Heart left ventricle (tissue), 16 donors: ENCODE measurements around the gene HOXA3. TPM values are rescaled to one million over a fixed set of nuclear protein-coding genes. Genes with fewer than 3 reads are reported as not detected.

Source experiments
- ATAC-seq, 4 donors: fragments of 200-7000 bp; cut with Tn5 transposase; one replicate each; pipeline ENCODE4 v1.9.1; 2020 to 2022; ENCODE audit warnings: moderate library complexity in 4 of 4, mild to moderate bottlenecking in 3 of 4, moderate number of reproducible peaks in 1 of 4
- DNase-seq, 5 donors: peaks; one replicate each; pipeline ENCODE4 v3.0.0-alpha.2; 2020
- H3K27ac ChIP-seq, 12 donors: fragments of 200-600 bp; sonication (generic) in 4 of 12; one replicate each; pipeline versions ENCODE4 v1.5.0 to v1.8.0; 2016 to 2022; ENCODE audit warnings: mild to moderate bottlenecking in 2 of 12
- H3K27me3 ChIP-seq, 9 donors: fragments of 200-600 bp; sonication (generic) in 2 of 9; one replicate each; pipeline versions ENCODE4 v1.5.1 to v1.8.0; 2016 to 2022; ENCODE audit warnings: mild to moderate bottlenecking in 3 of 9
- H3K36me3 ChIP-seq, 9 donors: fragments of 200-600 bp; sonication (generic) in 2 of 9; one replicate each; pipeline versions ENCODE4 v1.5.0 to v1.8.0; 2018 to 2022; ENCODE audit warnings: mild to moderate bottlenecking in 2 of 9
- H3K4me1 ChIP-seq, 12 donors: fragments of 200-600 bp; sonication (generic) in 4 of 12; one replicate each; pipeline versions ENCODE4 v1.5.0 to v1.8.0; 2016 to 2022; ENCODE audit warnings: mild to moderate bottlenecking in 3 of 12
- H3K4me3 ChIP-seq, 12 donors: fragments of 200-600 bp; sonication (generic) in 4 of 12; one replicate each; pipeline versions ENCODE4 v1.5.0 to v1.8.0; 2017 to 2022; ENCODE audit warnings: mild to moderate bottlenecking in 9 of 12, moderate library complexity in 4 of 12
- H3K9me3 ChIP-seq, 12 donors: fragments of 200-600 bp; sonication (generic) in 4 of 12; one replicate each; pipeline versions ENCODE4 v1.5.0 to v1.8.0; 2016 to 2022; ENCODE audit warnings: mild to moderate bottlenecking in 1 of 12
- CTCF ChIP-seq, 12 donors: fragments of 200-600 bp; sonication (generic) in 4 of 12; IDR thresholded peaks; one replicate each; pipeline versions ENCODE4 v1.5.0 to v1.8.0; 2018 to 2022; ENCODE audit warnings: antibody characterized with exemption in 12 of 12, mild to moderate bottlenecking in 5 of 12
- POLR2A ChIP-seq, 2 donors: fragments of 450-650 bp; IDR thresholded peaks; one replicate each; pipeline ENCODE4 v1.6.1; 2017; ENCODE audit warnings: antibody characterized with exemption in 2 of 2, mild to moderate bottlenecking in 2 of 2, moderate library complexity in 2 of 2
- WGBS, 4 donors: extraction: QIAGEN DNeasy Blood & Tissue Kit in 2 of 4; methylation state at CpG; one replicate each; pipeline versions ENCODE4 v1.1.5 to v1.1.7; 2013 to 2018; 5-methylcytosine and 5-hydroxymethylcytosine counted together
- intact Hi-C, 10 donors: fragments of 100-400 bp; cut with DNase I; formaldehyde crosslinking; loops; one replicate each; pipeline versions ENCODE4 v1.11.1 to v1.14.2; 2022
- polyA plus RNA-seq, 2 donors: library from polyadenylated mRNA; stranded (reverse); fragments of 200-250 nt; gene quantifications; one replicate each; pipeline ENCODE4 v1.2.3, GENCODE V29; 2013
- total RNA-seq, 9 donors: library from RNA; depleted of rRNA in 2 of 9; stranded (reverse); fragments of >200 nt in 2 of 9; fragmentation: NEBNext Ultra II Directional in 3 of 9; extraction: Animal tissue kit (Norgen Biotek cat#: 25700) in 3 of 9; gene quantifications; one replicate each; pipeline versions ENCODE4 v1.1.0 to v1.2.4, GENCODE V29; 2016 to 2023
- donor health status: ischemic (EF 13 %, LVEDD 7.1; RV severe dilation, severe dysfunction).
- donor health status: healthy with polysubstance abuse.
- donor health status: DM: no; HTN: yes; CAD: no.
- donor health status: DM: no; HTN: no; CAD: no.
- donor health status: ischemic (EF 25% LVEDD 6.9; RV normal size, moderate dysfunction).
- donor health status: ischemic (EF 25% LVEDD 5.7; RV mildly dilated, moderate dysfunction).
- donor health status: healthy.
- donor health status: DM: yes; HTN: yes; CAD: no.
- donor health status: ischemic (EF 35%, LVEDD 5.7; RV mildly dilated, moderate dysfunction).
- donor health status: nonischemic (EF 11% LVEDD 7.7; RV severe dilation, severe dysfunction).
- donor health status: DM: yes; HTN: yes; CAD: no.
- donor health status: PGD.
- donor health status: ischemic (EF 29% LVEDD 5.4; RV normal size, mild dysfunction).
- donor health status: nonischemic (EF 23%, LVEDD 6.1; RV moderate dilation, normal function).

Gene HOXA3
- total and polyA plus RNA-seq, 11 donors = 0.07 to 3.1 (median 0.64) TPM; not detected in 2

GRCh38 chr7:27148031-27148755 lies 4.2 kb downstream of the HOXA3 start:
- H3K4me1 ChIP-seq = peaks cover 0 to 64% (median 20%) of the 10 kb centered on the region in 12 donors
- intact Hi-C loops = no loop called here
- ATAC-seq (no peak), DNase-seq (peak in 1 of 5 donors; percentile 51)
- no peak for TF ChIP-seq CTCF (IDR thresholded peaks at IDR 0.05)
- no peak for TF ChIP-seq POLR2A (IDR thresholded peaks at IDR 0.05)
- H3K27me3 ChIP-seq = peaks cover 88 to 100% (median 99%) of the 10 kb centered on the region in 9 donors
- WGBS, 4 donors = 7 to 17% (median 12%) methylated on average over 20 to 28 of the region's 28 CpGs
- H3K9me3 ChIP-seq = no peaks in the 10 kb centered on the region
- H3K4me3 ChIP-seq = peak overlapping the region in 10 of 12 donors; percentile 17 to 48 (median 30)
- H3K36me3 ChIP-seq = no peaks in the 10 kb centered on the region
- peak overlapping the region in 1 of 12 donors; percentile 76 for H3K27ac ChIP-seq

GRCh38 chr7:27147199-27148030 lies 5.0 kb downstream of the HOXA3 start, which contains the start of gene HOXA6:
Gene HOXA6 (minus strand): TSS chr7:27147774. CDS start chr7:27147749, 25 bp downstream.
- WGBS, 4 donors = 6 to 13% (median 6%) methylated on average over 28 to 63 of the region's 63 CpGs
- H3K9me3 ChIP-seq = no peaks in the 10 kb centered on the region
- intact Hi-C loops = no loop called here
- H3K4me3 ChIP-seq = peak within 1 kb of the TSS in 10 of 12 donors; percentile 17 to 48 (median 30)
- DNase-seq (peak in 1 of 5 donors; percentile 62), ATAC-seq (no peak)
- peak within 1 kb of the TSS in 1 of 12 donors; percentile 76 for H3K27ac ChIP-seq
- TF ChIP-seq CTCF (IDR thresholded peaks at IDR 0.05) = no peak
- no peak for TF ChIP-seq POLR2A (IDR thresholded peaks at IDR 0.05)
- H3K27me3 ChIP-seq = peaks cover 87 to 100% (median 99%) of the 10 kb centered on the region in 9 donors
- no peaks in the 10 kb centered on the region for H3K36me3 ChIP-seq
- H3K4me1 ChIP-seq = peaks cover 0 to 68% (median 23%) of the 10 kb centered on the region in 12 donors

- no peak for ATAC-seq
- Histone ChIP-seq H3K4me1 (peaks cover 0 to 67% (median 23%) of the 10 kb centered on the region in 12 donors), H3K9me3 (no peaks in the 10 kb centered on the region), H3K27ac (peak overlapping the region in 1 of 12 donors; percentile 76), H3K4me3 (no peak overlapping the region), H3K27me3 (peaks cover 87 to 100% (median 99%) of the 10 kb centered on the region in 9 donors), H3K36me3 (no peaks in the 10 kb centered on the region)
- WGBS, 4 donors = 34 to 49% (median 35%) methylated on average over 5 of the region's 5 CpGs
- no peak for DNase-seq
- intact Hi-C loops = no loop called here
- TF ChIP-seq CTCF (IDR thresholded peaks at IDR 0.05) (no peak), POLR2A (IDR thresholded peaks at IDR 0.05) (no peak)
These were observed 5.7 kb downstream of the HOXA3 start for GRCh38 chr7:27146491-27147198.
